Type B pancreatic cell (in vitro differentiated cells): Measurements from ENCODE around the gene STX8. TPM values are rescaled to one million over a fixed set of nuclear protein-coding genes. Genes with fewer than 3 reads are reported as not detected.

Source experiments
- DNase-seq: peaks from one replicate; pipeline ENCODE4 v3.0.0; 2021; ENCODE audit warnings: mixed read lengths; ENCODE audit not compliant: unreplicated experiment; ENCODE audit errors: extremely low spot score
- H3K27ac Mint-ChIP-seq: 2 replicates; pipeline ENCODE4 v1.8.0; 2021; ENCODE audit warnings: mild to moderate bottlenecking, mixed read lengths
- H3K27me3 Mint-ChIP-seq: 2 replicates; pipeline ENCODE4 v1.8.0; 2021; ENCODE audit warnings: mixed read lengths
- H3K36me3 Mint-ChIP-seq: 2 replicates; pipeline ENCODE4 v1.8.0; 2021; ENCODE audit warnings: mixed read lengths
- H3K4me1 Mint-ChIP-seq: one replicate; pipeline ENCODE4 v1.8.0; 2021; ENCODE audit warnings: mixed read lengths; ENCODE audit not compliant: unreplicated experiment
- H3K4me3 Mint-ChIP-seq: 2 replicates; pipeline ENCODE4 v1.8.0; 2021; ENCODE audit warnings: mild to moderate bottlenecking, mixed read lengths
- H3K9me3 Mint-ChIP-seq: 2 replicates; pipeline ENCODE4 v1.8.0; 2021; ENCODE audit warnings: mixed read lengths
- total RNA-seq: library from RNA; stranded (reverse); gene quantifications from 2 replicates; pipeline ENCODE4 v1.2.1, GENCODE V29; 2021; ENCODE audit warnings: low replicate concordance
- TF ChIP-seq, protein P1 (sequence below): fragments of 200-600 bp; sonication (generic); conservative IDR thresholded peaks from 2 replicates; pipeline ENCODE4 v1.5.0; 2021; ENCODE audit warnings: antibody characterized with exemption, mild to moderate bottlenecking

The STX8 gene
- total RNA-seq, 1 donor from 2014 or later, result 59.3 TPM

DNA sequence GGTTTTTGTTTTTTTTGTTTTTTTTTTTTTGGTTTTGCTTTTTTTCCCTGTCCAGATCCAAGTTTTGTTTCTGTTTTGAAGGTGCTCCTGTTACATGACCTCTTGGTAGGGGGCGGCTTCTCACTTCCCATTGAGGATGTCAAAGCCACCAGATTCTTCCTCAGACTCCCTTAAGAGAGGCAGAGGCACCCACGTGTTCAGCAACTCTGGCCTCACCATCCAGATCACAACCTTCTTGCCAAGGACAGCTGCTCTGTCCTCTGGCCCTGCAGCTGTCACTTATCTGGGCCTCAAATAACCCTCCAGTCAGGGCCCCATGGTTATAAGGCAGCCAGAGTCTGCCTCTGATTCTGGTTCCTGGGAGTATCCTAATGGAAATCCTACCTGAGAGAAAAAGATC lies 208.5 kb downstream of the STX8 start:
- H3K27me3 Mint-ChIP-seq, result no peaks in the 10 kb centered on the region
- TF ChIP-seq, protein P1, sequence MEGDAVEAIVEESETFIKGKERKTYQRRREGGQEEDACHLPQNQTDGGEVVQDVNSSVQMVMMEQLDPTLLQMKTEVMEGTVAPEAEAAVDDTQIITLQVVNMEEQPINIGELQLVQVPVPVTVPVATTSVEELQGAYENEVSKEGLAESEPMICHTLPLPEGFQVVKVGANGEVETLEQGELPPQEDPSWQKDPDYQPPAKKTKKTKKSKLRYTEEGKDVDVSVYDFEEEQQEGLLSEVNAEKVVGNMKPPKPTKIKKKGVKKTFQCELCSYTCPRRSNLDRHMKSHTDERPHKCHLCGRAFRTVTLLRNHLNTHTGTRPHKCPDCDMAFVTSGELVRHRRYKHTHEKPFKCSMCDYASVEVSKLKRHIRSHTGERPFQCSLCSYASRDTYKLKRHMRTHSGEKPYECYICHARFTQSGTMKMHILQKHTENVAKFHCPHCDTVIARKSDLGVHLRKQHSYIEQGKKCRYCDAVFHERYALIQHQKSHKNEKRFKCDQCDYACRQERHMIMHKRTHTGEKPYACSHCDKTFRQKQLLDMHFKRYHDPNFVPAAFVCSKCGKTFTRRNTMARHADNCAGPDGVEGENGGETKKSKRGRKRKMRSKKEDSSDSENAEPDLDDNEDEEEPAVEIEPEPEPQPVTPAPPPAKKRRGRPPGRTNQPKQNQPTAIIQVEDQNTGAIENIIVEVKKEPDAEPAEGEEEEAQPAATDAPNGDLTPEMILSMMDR, result no peak
- no peak overlapping the region for H3K27ac Mint-ChIP-seq
- H3K4me1 Mint-ChIP-seq, result peaks cover 25% of the 10 kb centered on the region
- H3K9me3 Mint-ChIP-seq, result no peaks in the 10 kb centered on the region
- no peak overlapping the region for H3K4me3 Mint-ChIP-seq
- DNase-seq, result no peak
- H3K36me3 Mint-ChIP-seq, result no peaks in the 10 kb centered on the region

DNA sequence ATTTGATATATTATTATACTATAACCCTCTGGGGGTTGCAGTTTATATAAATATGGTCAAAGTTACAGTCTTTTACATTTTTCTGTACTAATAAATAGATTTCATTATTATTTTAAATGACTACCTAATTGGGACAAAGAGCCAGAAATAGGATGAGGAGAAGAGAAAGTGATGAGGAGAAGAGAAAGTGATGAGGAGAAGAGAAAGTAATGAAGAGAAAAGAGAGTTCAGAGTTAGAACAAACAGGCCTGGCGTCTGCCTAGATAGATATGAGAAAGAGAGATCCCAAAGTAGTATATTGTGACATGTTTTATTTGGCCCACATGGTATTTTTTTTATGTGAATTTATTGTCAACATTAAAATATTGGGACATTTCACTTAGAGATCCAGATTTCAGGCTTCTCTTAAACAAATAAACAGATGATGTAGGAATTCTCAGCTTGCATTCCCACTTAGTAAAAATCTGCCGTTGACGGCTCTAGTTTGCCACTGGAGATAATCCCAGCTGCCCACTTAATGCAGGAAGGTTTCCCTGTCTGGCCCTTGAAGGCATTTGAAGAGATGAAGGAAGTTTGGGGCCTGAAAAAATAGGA lies 210.7 kb downstream of the STX8 start:
- Mint-ChIP-seq H3K9me3 (no peaks in the 10 kb centered on the region), H3K27ac (no peak overlapping the region), H3K36me3 (no peaks in the 10 kb centered on the region), H3K4me1 (peaks cover 20% of the 10 kb centered on the region), H3K4me3 (no peak overlapping the region), H3K27me3 (no peaks in the 10 kb centered on the region)
- no peak for DNase-seq
- TF ChIP-seq, protein P1, result no peak

DNA sequence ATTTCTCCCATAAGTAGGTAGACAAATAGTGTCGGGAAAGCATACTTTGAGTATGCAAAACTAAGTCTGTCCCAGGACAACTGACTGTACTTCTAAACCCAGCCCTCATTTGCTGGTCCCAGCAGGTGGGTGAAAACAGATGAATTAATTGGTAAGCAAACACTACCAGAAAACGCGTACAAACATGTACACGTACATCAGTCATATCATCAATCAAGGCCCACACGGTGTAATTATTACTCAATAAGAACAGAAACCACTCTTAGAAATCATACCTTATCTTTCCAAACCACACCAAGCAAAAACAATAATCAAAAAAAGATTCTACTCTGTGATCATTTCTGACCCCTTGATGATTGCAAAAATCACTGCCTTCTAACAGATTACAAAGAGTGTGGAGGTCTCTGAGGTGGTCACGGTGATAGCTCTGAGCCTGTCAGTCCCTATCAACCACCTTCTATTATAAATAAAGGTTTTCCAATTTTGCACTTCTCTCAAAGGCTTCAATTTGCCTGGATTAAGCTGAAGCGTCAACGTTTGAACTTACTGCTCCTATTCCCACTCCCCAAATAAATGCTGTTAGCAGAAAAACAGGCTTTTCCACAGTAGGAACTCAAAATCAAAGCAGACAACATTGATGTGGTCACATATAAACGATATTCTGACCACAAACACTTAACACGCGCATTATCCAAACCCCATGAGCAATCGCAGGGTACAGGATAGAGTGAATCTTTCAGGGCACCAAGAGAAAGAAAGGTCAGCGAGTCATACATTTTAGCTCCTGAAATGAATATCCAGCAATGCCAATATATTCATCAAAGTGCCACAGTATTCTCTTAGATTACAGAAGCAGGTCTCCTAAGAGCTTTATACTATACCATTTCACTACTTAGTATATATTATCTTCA lies 211.9 kb downstream of the STX8 start:
- Mint-ChIP-seq H3K4me3 (no peak overlapping the region), H3K36me3 (no peaks in the 10 kb centered on the region), H3K9me3 (no peaks in the 10 kb centered on the region), H3K4me1 (peaks cover 24% of the 10 kb centered on the region), H3K27me3 (no peaks in the 10 kb centered on the region), H3K27ac (no peak overlapping the region)
- TF ChIP-seq, protein P1, result no peak
- DNase-seq, result no peak

DNA sequence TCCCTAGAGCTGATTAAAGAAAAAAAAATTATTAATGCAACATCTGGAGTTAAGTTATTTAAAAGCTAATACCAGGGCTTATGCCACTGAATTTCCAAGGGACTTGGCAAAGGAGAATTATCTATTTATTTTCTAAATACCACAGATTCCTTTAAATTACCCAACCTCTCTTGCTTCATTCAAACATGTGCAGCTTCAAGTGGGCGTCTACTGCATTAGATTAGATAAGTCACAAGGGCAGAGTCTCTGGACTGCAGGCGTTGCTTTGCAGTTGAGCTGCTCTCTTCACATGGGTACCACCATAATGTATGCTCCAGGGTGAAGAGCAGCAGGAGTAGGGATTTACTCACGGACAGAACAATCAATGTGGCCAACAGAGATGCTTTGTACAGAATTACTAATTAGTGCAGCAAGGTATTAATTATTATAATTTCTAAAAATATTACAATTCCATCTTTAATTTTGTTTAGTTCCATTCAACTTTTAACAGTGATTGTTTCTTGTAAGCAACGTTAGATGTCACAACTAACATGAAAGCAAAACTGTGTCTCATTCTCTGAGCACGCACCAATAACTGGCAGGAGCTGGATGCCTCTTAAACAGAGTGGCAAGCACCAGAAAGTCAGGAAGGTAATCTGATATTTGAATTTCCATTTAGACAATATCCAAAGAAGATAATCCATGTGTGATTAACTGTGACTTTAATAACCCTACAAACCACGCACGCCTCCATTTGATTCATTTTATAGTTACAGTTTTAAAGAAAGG lies 214.2 kb downstream of the STX8 start:
- no peak overlapping the region for H3K4me3 Mint-ChIP-seq
- no peak for DNase-seq
- H3K4me1 Mint-ChIP-seq, result peaks cover 24% of the 10 kb centered on the region
- H3K27ac Mint-ChIP-seq, result no peak overlapping the region
- H3K27me3 Mint-ChIP-seq, result no peaks in the 10 kb centered on the region
- H3K36me3 Mint-ChIP-seq, result no peaks in the 10 kb centered on the region
- H3K9me3 Mint-ChIP-seq, result no peaks in the 10 kb centered on the region
- TF ChIP-seq, protein P1, result no peak

DNA sequence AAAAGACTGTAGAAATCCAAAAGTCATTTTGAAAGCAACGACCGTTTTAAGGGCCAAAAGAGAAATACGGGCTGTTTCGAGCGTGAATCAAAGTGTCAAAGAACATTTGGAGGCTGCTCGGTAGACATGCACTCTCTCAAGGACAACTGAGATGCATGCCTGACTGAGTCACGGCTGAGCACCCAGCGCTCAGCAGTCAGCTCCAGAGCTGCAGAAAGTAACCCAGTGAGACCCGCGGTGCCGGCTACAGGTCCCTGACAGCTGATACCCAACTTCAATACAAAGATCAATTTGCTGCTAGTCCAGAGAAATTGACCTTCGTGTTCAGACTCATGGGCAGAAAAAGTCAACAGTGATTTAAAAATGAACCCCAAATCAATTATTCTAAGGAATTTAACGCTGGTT lies 214.9 kb downstream of the STX8 start:
- Mint-ChIP-seq H3K4me3 (no peak overlapping the region), H3K4me1 (peaks cover 24% of the 10 kb centered on the region), H3K36me3 (no peaks in the 10 kb centered on the region), H3K9me3 (no peaks in the 10 kb centered on the region), H3K27me3 (no peaks in the 10 kb centered on the region), H3K27ac (no peak overlapping the region)
- DNase-seq, result no peak
- TF ChIP-seq, protein P1, result no peak
